ENCODE measurements around the gene DEGS2.

Gene DEGS2

GRCh38 chr14:100193417-100194357 is 34.2 kb upstream of the DEGS2 start:
- TF ChIP-seq, protein P1, sequence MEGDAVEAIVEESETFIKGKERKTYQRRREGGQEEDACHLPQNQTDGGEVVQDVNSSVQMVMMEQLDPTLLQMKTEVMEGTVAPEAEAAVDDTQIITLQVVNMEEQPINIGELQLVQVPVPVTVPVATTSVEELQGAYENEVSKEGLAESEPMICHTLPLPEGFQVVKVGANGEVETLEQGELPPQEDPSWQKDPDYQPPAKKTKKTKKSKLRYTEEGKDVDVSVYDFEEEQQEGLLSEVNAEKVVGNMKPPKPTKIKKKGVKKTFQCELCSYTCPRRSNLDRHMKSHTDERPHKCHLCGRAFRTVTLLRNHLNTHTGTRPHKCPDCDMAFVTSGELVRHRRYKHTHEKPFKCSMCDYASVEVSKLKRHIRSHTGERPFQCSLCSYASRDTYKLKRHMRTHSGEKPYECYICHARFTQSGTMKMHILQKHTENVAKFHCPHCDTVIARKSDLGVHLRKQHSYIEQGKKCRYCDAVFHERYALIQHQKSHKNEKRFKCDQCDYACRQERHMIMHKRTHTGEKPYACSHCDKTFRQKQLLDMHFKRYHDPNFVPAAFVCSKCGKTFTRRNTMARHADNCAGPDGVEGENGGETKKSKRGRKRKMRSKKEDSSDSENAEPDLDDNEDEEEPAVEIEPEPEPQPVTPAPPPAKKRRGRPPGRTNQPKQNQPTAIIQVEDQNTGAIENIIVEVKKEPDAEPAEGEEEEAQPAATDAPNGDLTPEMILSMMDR (conservative IDR thresholded peaks at IDR 0.05; ENCODE audit: low read length): no peak
- no peaks in the 10 kb centered on the region for H3K9me2 ChIP-seq (replicated peaks; ENCODE audit: low read depth, low read length)

GRCh38 chr14:100192672-100193416 is 33.4 kb upstream of the DEGS2 start:
- Histone ChIP-seq H4K20me1 (ENCODE audit: insufficient read depth, low read length, poor library complexity, severe bottlenecking) (no peaks in the 10 kb centered on the region), H3K9ac (ENCODE audit: low read depth, low read length, poor library complexity, severe bottlenecking) (peak overlapping the region; percentile 98), H3K9me3 (ENCODE audit: insufficient read depth, low read depth, low read length) (no peaks in the 10 kb centered on the region), H3K27me3 (ENCODE audit: insufficient read depth, low read length, poor library complexity, severe bottlenecking) (no peaks in the 10 kb centered on the region), H2AFZ (ENCODE audit: low read length) (peak overlapping the region; percentile 93), H3K4me3 (ENCODE audit: low read length, poor library complexity, severe bottlenecking) (peak overlapping the region; percentile 86), H3K4me2 (ENCODE audit: low read depth, low read length, poor library complexity, severe bottlenecking) (peak overlapping the region; percentile 89), H3K4me1 (ENCODE audit: insufficient read depth, low read length, poor library complexity, severe bottlenecking) (peaks cover 17% of the 10 kb centered on the region), H3K79me2 (ENCODE audit: insufficient read depth, low read length) (peaks cover 26% of the 10 kb centered on the region), H3K36me3 (ENCODE audit: insufficient read depth, low read length) (no peaks in the 10 kb centered on the region), H3K9me2 (replicated peaks; ENCODE audit: low read depth, low read length) (no peaks in the 10 kb centered on the region), H3F3A (ENCODE audit: low read depth) (no peaks in the 10 kb centered on the region)
- TF ChIP-seq EZH2phosphoT487 (IDR thresholded peaks at IDR 0.05; ENCODE audit: borderline replicate concordance): no peak
- TF ChIP-seq, protein P1 (conservative IDR thresholded peaks at IDR 0.05; ENCODE audit: low read length): peak; percentile 67

More at GRCh38 chr14:100193417-100194357, 34.2 kb upstream of the DEGS2 start:
- no peaks in the 10 kb centered on the region for H3F3A ChIP-seq (ENCODE audit: low read depth)
- peak overlapping the region; percentile 83 for H3K4me2 ChIP-seq (ENCODE audit: low read depth, low read length, poor library complexity, severe bottlenecking)
- H3K9ac ChIP-seq (ENCODE audit: low read depth, low read length, poor library complexity, severe bottlenecking): peak overlapping the region; percentile 72
- no peaks in the 10 kb centered on the region for H3K27me3 ChIP-seq (ENCODE audit: insufficient read depth, low read length, poor library complexity, severe bottlenecking)
- no peaks in the 10 kb centered on the region for H3K9me3 ChIP-seq (ENCODE audit: insufficient read depth, low read depth, low read length)
- H3K79me2 ChIP-seq (ENCODE audit: insufficient read depth, low read length): peaks cover 26% of the 10 kb centered on the region
- H3K4me1 ChIP-seq (ENCODE audit: insufficient read depth, low read length, poor library complexity, severe bottlenecking): peaks cover 17% of the 10 kb centered on the region
- H2AFZ ChIP-seq (ENCODE audit: low read length): peak overlapping the region; percentile 93
- H3K4me3 ChIP-seq (ENCODE audit: low read length, poor library complexity, severe bottlenecking): peak overlapping the region; percentile 65
- H3K36me3 ChIP-seq (ENCODE audit: insufficient read depth, low read length): no peaks in the 10 kb centered on the region
- no peaks in the 10 kb centered on the region for H4K20me1 ChIP-seq (ENCODE audit: insufficient read depth, low read length, poor library complexity, severe bottlenecking)

GRCh38 chr14:100192250-100192671 is 32.8 kb upstream of the DEGS2 start:
- H3K79me2 ChIP-seq (ENCODE audit: insufficient read depth, low read length): peaks cover 26% of the 10 kb centered on the region
- peak overlapping the region; percentile 86 for H3K4me3 ChIP-seq (ENCODE audit: low read length, poor library complexity, severe bottlenecking)
- H3K27me3 ChIP-seq (ENCODE audit: insufficient read depth, low read length, poor library complexity, severe bottlenecking): no peaks in the 10 kb centered on the region
- peak overlapping the region; percentile 84 for H2AFZ ChIP-seq (ENCODE audit: low read length)
- H4K20me1 ChIP-seq (ENCODE audit: insufficient read depth, low read length, poor library complexity, severe bottlenecking): no peaks in the 10 kb centered on the region
- no peaks in the 10 kb centered on the region for H3K9me3 ChIP-seq (ENCODE audit: insufficient read depth, low read depth, low read length)
- H3K4me2 ChIP-seq (ENCODE audit: low read depth, low read length, poor library complexity, severe bottlenecking): peak overlapping the region; percentile 89
- no peaks in the 10 kb centered on the region for H3K9me2 ChIP-seq (replicated peaks; ENCODE audit: low read depth, low read length)
- no peaks in the 10 kb centered on the region for H3K36me3 ChIP-seq (ENCODE audit: insufficient read depth, low read length)
- peaks cover 17% of the 10 kb centered on the region for H3K4me1 ChIP-seq (ENCODE audit: insufficient read depth, low read length, poor library complexity, severe bottlenecking)
- H3F3A ChIP-seq (ENCODE audit: low read depth): no peaks in the 10 kb centered on the region
- TF ChIP-seq, protein P1 (conservative IDR thresholded peaks at IDR 0.05; ENCODE audit: low read length): no peak
- TF ChIP-seq EZH2phosphoT487 (IDR thresholded peaks at IDR 0.05; ENCODE audit: borderline replicate concordance): no peak
- peak overlapping the region; percentile 98 for H3K9ac ChIP-seq (ENCODE audit: low read depth, low read length, poor library complexity, severe bottlenecking)
